ENCODE results near the gene MAPK8IP2.

Gene MAPK8IP2

GRCh38 chr22:50576070-50576469 is 24.5 kb upstream of the MAPK8IP2 start:
- DNase-seq: no peak

DNA sequence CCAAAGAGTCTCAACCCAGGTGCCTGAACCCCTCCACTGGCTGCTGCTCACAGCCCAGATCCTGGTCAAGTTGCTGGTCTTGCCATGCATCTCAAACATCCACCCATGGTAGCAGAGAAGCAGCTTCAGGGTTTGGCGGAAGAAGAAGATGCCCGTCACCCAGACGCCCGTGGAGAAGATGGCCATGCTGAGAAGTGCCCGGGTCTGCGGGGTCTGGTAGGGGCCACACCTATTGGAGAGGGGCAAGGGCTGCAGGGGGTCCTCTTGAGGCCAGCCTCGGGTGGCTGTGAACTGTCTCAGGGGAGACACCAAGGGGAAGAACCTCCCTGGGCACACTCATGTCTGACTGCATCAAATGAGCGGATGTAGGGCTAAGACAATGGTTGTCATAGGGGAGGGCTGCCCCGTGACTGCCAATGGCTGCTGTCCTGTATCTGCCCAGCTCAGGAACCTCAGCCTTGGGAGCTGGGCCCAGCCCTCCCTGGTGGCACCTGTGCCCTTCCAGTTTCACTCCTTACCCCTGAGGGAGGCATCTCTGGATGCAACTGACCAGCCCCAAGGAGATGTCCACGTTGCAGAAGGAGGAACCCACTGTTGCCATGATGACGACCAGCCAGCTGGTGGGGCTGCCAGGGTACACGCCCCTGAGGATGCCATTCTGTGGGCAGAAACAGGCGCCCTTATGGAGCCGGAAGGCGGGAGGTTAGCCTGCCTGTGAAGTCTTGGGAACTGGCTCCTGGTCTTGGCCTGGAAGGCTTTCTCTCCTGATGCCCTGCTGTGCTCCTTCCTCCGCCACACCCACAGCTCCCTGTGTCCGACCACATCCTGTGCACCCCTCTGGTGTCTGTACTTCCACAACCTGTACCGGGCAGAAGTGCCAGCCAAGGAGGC is 23.5 kb upstream of the MAPK8IP2 start:
- DNase-seq: no peak

GRCh38 chr22:50577697-50577986 is 23.0 kb upstream of the MAPK8IP2 start:
- DNase-seq: no peak

- no peak for DNase-seq
Observed at GRCh38 chr22:50577987-50578775, 22.4 kb upstream of the MAPK8IP2 start, which contains the start of gene CPT1B. TSS of gene CPT1B (minus strand) at chr22:50578427. CDS start at chr22:50577915, 512 bp downstream.

GRCh38 chr22:50578776-50579310 is 21.8 kb upstream of the MAPK8IP2 start:
- no peak for DNase-seq

DNA sequence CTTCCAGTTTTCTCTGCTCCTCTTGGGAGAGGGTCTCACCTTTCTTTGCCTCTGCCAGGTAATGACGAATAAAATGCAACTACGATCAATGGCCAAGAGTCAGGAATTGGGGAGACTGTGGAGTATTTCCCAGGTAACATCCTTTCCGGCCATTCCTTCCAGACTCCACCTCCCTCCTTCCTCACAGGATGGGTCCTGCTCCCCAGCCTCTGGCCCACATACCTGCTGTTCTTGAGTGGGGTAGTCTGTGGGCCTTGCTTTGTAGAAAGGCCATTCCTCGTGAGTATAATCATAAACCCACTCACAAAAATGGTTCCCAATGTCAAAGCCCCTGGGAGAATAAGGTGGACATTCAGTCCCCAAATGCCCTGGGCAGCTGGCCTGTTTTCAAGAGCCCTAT is 20.8 kb upstream of the MAPK8IP2 start:
- no peak for DNase-seq

DNA sequence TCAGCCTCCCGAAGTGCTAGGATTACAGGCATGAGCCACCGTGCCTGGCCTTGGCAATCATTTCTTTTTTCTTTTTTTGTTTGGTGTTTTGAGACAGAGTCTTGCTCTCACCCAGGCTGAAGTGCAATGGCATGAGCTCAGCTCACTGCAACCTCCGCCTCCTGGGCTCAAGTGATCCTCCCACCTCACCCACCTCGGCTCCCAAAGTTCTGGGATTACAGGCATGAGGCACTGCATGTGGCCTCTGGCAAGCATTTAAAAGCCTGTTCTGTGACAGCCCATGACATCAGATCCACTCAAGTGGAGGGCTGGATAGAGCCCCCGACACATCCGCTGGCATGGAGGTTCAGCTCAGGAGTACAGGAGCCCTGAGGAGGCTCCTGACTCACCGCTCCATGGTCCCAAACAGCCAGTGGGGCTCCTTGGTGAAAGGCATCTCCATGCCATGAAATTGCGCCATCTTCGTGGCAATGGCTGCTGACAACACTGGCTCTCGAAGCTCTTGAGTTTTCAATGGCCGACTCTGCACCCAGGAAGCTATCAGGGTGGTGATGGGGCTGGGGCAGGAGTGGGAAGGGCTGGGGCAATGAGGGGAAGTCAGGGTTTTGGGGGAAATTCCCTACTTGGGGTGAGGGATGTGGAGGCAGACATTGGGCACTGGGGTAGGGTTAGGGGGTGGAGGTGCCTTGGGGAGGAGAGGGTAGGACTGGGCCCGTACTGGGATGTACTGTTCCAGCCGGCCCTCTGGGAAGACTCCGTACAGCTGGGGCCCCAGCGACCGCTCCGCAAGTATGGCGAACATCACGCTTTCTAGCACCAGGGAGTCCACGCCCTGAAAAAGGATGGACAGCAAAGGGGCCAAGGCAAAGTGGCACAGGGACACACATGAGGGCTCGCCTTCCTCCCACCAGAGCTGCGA is 19.3 kb upstream of the MAPK8IP2 start:
- no peak for DNase-seq

GRCh38 chr22:50581950-50582492 is 18.6 kb upstream of the MAPK8IP2 start:
- DNase-seq: no peak

- DNase-seq: peak; percentile 98
Observed at GRCh38 chr22:50582493-50583293, 17.9 kb upstream of the MAPK8IP2 start, which contains the start of gene CHKB. TSS of gene CHKB (minus strand) at chr22:50582849. CDS start at chr22:50582781, 68 bp downstream.

GRCh38 chr22:50583294-50583861 is 17.2 kb upstream of the MAPK8IP2 start:
- no peak for DNase-seq

DNA sequence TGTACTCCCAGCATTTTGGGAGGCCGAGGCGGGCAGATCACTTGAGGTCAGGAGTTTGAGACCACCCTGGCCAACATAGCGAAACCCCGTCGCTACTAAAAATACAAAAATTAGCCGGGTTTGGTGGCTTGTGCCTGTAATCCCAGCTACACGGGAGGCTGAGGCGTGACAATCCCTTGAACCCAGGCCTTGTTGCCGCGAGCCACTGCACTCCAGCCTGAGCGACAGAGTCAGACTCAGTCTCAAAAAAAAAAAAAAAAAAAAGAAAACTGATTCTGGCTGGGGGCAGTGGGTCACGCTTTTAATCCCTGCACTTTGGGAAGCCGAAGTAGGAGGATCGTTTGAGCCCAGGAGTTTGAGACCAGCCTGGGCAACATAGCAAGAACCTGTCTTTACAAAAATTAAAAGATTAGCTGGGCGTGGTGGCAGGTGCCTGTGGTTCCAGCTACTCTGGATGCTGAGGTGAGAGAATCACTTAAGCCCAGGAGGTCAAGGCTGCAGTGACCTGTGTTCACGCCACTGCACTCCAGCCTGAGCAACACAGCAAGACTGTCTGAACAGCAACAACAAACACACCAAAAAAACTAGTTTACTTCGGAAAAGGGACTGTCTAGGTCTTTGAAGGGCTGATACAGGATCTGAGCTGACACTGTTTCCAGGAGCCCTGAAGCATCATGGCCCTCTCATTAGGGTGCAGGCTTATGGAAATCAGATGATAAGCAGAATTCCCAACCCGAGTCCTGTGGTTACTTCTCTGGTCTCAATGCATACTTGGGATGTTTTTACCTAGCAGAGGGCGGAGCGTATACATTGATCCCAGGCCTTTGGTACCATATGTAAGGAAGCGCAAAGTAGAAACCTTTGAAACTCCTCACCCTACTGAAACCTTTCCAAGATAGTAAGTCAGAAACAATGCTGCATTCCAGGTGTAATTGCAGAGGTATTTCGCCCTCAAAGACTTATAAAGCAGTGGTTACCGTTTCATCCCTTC is 16.2 kb upstream of the MAPK8IP2 start:
- no peak for DNase-seq

DNA sequence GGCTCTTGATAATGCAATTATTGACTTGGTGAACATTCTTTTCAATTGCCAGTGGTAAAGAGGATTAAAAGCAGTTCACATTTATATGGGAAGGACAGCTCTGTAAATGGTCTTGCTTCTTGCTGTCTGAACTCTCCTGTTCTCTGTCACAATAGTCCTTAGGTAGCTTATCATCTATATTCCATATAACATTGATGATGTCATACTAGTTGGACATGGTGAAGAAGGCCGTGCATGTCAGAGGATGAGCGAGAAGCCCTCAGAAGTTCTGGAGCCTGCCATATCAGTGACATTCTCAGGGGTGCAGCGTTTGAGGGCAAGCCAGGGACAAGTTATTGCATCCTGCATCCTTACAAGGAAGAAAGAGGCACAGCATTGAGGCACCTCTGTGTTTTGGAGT is 15.4 kb upstream of the MAPK8IP2 start:
- no peak for DNase-seq

DNA sequence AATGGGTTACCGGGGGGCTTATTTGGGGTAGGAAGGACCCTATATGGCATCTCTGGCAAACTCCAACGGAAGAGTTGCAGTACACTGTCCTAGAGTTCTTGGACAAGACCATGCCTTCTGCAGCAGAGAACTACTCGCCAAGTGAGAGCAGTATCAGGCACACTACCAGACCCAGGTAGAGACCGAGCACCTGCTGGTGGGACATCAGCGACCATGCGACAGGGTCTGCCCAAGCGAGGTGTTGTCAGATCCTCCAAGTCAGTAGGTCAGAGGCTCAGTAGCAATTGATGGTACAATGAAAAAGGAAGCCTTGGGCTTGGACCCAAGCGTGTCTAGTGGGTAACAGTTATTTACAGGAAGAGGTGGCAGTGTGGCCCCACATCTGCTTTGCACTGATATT is 14.8 kb upstream of the MAPK8IP2 start:
- no peak for DNase-seq

GRCh38 chr22:50586416-50586815 is 14.2 kb upstream of the MAPK8IP2 start:
- DNase-seq: no peak

GRCh38 chr22:50587407-50587806 is 13.2 kb upstream of the MAPK8IP2 start:
- DNase-seq: no peak

DNA sequence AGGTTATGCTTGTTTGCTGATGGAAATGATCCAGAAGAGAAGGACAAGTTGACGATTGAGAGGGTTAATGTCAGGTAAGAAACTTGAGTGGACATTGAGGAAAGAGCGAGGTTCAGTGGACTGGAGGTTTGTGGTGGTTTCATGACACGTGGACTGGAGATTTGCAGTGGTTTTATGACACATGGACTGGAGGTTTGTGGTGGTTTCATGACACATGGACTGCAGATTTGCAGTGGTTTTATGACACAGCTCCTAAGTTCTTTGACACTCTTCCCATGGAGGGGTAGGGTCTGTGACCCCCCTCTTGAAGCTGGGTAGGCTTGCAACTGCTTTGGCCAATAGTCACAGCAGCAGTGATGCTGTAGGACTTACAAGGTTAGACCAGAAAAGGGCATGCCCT is 5.4 kb upstream of the MAPK8IP2 start:
- no peak for DNase-seq

GRCh38 chr22:50597097-50597496 is 3.5 kb upstream of the MAPK8IP2 start:
- DNase-seq: no peak

- peak; percentile 83 for DNase-seq
Observed at GRCh38 chr22:50599816-50600455, 657 bp upstream of the MAPK8IP2 start.

- no peak for DNase-seq
Observed at GRCh38 chr22:50600967-50601668, 525 bp downstream of the MAPK8IP2 start.
